GM12892 (cell line): ENCODE data around the gene IL18R1.

Source experiments
- DNase-seq: peaks from one replicate; pipeline ENCODE4 v3.0.0; 2011; ENCODE audit not compliant: insufficient read length
- FAIRE-seq: peaks from 2 replicates; lab custom pipeline; 2011; peaks lifted over from hg19 to GRCh38; lab: Jason Lieb, UNC
- POLR2A ChIP-seq: IDR thresholded peaks from 2 replicates; pipeline ENCODE4 v1.6.1; 2011; ENCODE audit warnings: low read depth, low read length, control low read depth
- POLR2AphosphoS5 ChIP-seq: IDR thresholded peaks from 2 replicates; pipeline ENCODE4 v1.6.1; 2011; ENCODE audit warnings: low read depth, low read length, control low read depth
- TAF1 ChIP-seq: IDR thresholded peaks from 2 replicates; pipeline ENCODE4 v1.6.1; 2011; ENCODE audit warnings: low read depth, mild to moderate bottlenecking, control low read depth, low read length, borderline replicate concordance

Gene IL18R1

GRCh38 chr2:102350137-102350793, 5.3 kb upstream of the IL18R1 start:
- FAIRE-seq (no peak), DNase-seq (no peak)
- TF ChIP-seq POLR2AphosphoS5: no peak
- TF ChIP-seq POLR2A: no peak

- DNase-seq (no peak), FAIRE-seq (no peak)
- TF ChIP-seq POLR2AphosphoS5 (no peak), TAF1 (no peak), POLR2A (no peak)
Observed at GRCh38 chr2:102356381-102356712, 751 bp downstream of the IL18R1 start.

- FAIRE-seq: no peak
Observed at GRCh38 chr2:102356741-102357140, 1.1 kb downstream of the IL18R1 start.

GRCh38 chr2:102357937-102358336, 2.3 kb downstream of the IL18R1 start:
- TF ChIP-seq TAF1 (no peak), POLR2AphosphoS5 (no peak), POLR2A (no peak)
- DNase-seq (no peak), FAIRE-seq (no peak)

More at GRCh38 chr2:102356741-102357140, 1.1 kb downstream of the IL18R1 start:
- DNase-seq: no peak
- TF ChIP-seq TAF1 (no peak), POLR2A (no peak), POLR2AphosphoS5 (no peak)

GRCh38 chr2:102358496-102358895, 2.9 kb downstream of the IL18R1 start:
- DNase-seq (no peak), FAIRE-seq (no peak)
- TF ChIP-seq POLR2AphosphoS5 (no peak), TAF1 (no peak), POLR2A (no peak)

- TF ChIP-seq TAF1: no peak
- TF ChIP-seq POLR2AphosphoS5: no peak
- TF ChIP-seq POLR2A: no peak
- DNase-seq: no peak
- no peak for FAIRE-seq
Observed at GRCh38 chr2:102359527-102359926, 3.9 kb downstream of the IL18R1 start.

- FAIRE-seq: no peak
- DNase-seq: no peak
- TF ChIP-seq TAF1: no peak
- no peak for TF ChIP-seq POLR2A
- no peak for TF ChIP-seq POLR2AphosphoS5
Observed at GRCh38 chr2:102361632-102362241, 6.1 kb downstream of the IL18R1 start.

GRCh38 chr2:102365763-102366162, 10.2 kb downstream of the IL18R1 start:
- DNase-seq: no peak
- no peak for TF ChIP-seq POLR2AphosphoS5
- no peak for TF ChIP-seq POLR2A
- no peak for TF ChIP-seq TAF1
- no peak for FAIRE-seq

GRCh38 chr2:102366406-102367112, 11.0 kb downstream of the IL18R1 start:
- FAIRE-seq: peak; percentile 67
- TF ChIP-seq POLR2A (no peak), TAF1 (no peak), POLR2AphosphoS5 (no peak)
- no peak for DNase-seq

GRCh38 chr2:102367331-102367971, 11.9 kb downstream of the IL18R1 start:
- no peak for DNase-seq
- FAIRE-seq: no peak
- no peak for TF ChIP-seq TAF1
- no peak for TF ChIP-seq POLR2A
- TF ChIP-seq POLR2AphosphoS5: no peak

- TF ChIP-seq POLR2A: no peak
- DNase-seq: no peak
- FAIRE-seq: no peak
Observed at GRCh38 chr2:102368461-102369109, 13.0 kb downstream of the IL18R1 start.
